ENCODE data around the gene CDH26.
"Not testable (repeated sequence)": the region's sequence is repeated elsewhere in the genome, so short reads cannot be mapped to it uniquely, and the experiment has no call there.

Gene CDH26

GRCh38 chr20:60036346-60036745 lies 78.1 kb downstream of the CDH26 start:
- TF ChIP-seq CTCF (IDR thresholded peaks at IDR 0.05; ENCODE audit: low read depth, low read length), result no peak
- Histone ChIP-seq H3K4me3 (ENCODE audit: low read depth, low read length) (no peak overlapping the region), H3K27me3 (no peaks in the 10 kb centered on the region; the same call in 1 of the 2 replicates), H3K4me1 (no peaks in the 10 kb centered on the region), H3K9me3 (no peaks in the 10 kb centered on the region), H3K36me3 (no peaks in the 10 kb centered on the region)
- no peak for DNase-seq

GRCh38 chr20:60036746-60037499 lies 78.7 kb downstream of the CDH26 start:
- no peak for DNase-seq
- Histone ChIP-seq H3K9me3 (no peaks in the 10 kb centered on the region), H3K27me3 (no peaks in the 10 kb centered on the region; the same call in 1 of the 2 replicates), H3K4me3 (ENCODE audit: low read depth, low read length) (no peak overlapping the region), H3K36me3 (no peaks in the 10 kb centered on the region), H3K4me1 (no peaks in the 10 kb centered on the region)
- 0 out of 2 replicates have a peak, but pooled peaks have one; percentile 4 for TF ChIP-seq CTCF (IDR thresholded peaks at IDR 0.05; ENCODE audit: low read depth, low read length)

- TF ChIP-seq CTCF (IDR thresholded peaks at IDR 0.05; ENCODE audit: low read depth, low read length), result no peak
- Histone ChIP-seq H3K9me3 (no peaks in the 10 kb centered on the region), H3K36me3 (no peaks in the 10 kb centered on the region), H3K4me1 (no peaks in the 10 kb centered on the region), H3K27me3 (no peaks in the 10 kb centered on the region; the same call in 1 of the 2 replicates), H3K4me3 (ENCODE audit: low read depth, low read length) (no peak overlapping the region)
- DNase-seq, result no peak
Observed at GRCh38 chr20:60038400-60039008, 80.3 kb downstream of the CDH26 start.

GRCh38 chr20:60039526-60039925 lies 81.3 kb downstream of the CDH26 start:
- no peaks in the 10 kb centered on the region for H3K36me3 ChIP-seq
- no peaks in the 10 kb centered on the region; the same call in 1 of the 2 replicates for H3K27me3 ChIP-seq
- no peaks in the 10 kb centered on the region for H3K9me3 ChIP-seq
- no peaks in the 10 kb centered on the region for H3K4me1 ChIP-seq
- H3K4me3 ChIP-seq (ENCODE audit: low read depth, low read length), result no peak overlapping the region
- TF ChIP-seq CTCF (IDR thresholded peaks at IDR 0.05; ENCODE audit: low read depth, low read length), result no peak
- DNase-seq, result no peak

- Histone ChIP-seq H3K9me3 (no peaks in the 10 kb centered on the region), H3K36me3 (no peaks in the 10 kb centered on the region), H3K4me1 (no peaks in the 10 kb centered on the region), H3K27me3 (no peaks in the 10 kb centered on the region; the same call in 1 of the 2 replicates), H3K4me3 (ENCODE audit: low read depth, low read length) (no peak overlapping the region)
- DNase-seq, result no peak
- no peak for TF ChIP-seq CTCF (IDR thresholded peaks at IDR 0.05; ENCODE audit: low read depth, low read length)
Observed at GRCh38 chr20:60040471-60041162, 82.4 kb downstream of the CDH26 start.

GRCh38 chr20:60041436-60042165 lies 83.4 kb downstream of the CDH26 start:
- H3K4me3 ChIP-seq (ENCODE audit: low read depth, low read length); H3K27me3 ChIP-seq; DNase-seq; H3K36me3 ChIP-seq; H3K9me3 ChIP-seq; H3K4me1 ChIP-seq: not testable (repeated sequence)
